NCI-H2107 (cell line): Measurements from ENCODE around the gene CCNI2.
"Not testable (repeated sequence)": the region's sequence is repeated elsewhere in the genome, so short reads cannot be mapped to it uniquely, and the experiment has no call there.

Experiments used
- DNase-seq: peaks from one replicate; lab custom pipeline; 2025; lab: John Stamatoyannopoulos, UW

Gene CCNI2

DNA sequence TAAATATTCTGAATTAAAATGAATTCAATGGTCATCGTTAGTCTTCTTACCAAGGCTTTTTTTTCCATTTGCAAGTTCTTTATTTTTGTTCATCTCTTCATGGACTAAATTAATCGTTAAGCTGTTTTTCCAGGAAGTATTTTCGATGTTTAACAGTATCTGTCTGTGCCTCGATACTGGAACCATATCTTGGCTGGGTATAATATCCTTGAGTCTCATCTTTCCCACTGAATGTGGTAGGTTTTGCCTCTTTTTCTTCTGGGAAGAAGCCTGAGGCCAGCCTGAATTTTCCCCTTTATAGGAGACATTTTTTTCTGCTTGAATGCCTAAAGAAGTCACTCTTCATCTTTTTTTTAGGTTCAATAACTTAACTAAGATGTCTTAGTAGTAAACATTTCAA lies 33.8 kb downstream of the CCNI2 start:
- DNase-seq = no peak

DNA sequence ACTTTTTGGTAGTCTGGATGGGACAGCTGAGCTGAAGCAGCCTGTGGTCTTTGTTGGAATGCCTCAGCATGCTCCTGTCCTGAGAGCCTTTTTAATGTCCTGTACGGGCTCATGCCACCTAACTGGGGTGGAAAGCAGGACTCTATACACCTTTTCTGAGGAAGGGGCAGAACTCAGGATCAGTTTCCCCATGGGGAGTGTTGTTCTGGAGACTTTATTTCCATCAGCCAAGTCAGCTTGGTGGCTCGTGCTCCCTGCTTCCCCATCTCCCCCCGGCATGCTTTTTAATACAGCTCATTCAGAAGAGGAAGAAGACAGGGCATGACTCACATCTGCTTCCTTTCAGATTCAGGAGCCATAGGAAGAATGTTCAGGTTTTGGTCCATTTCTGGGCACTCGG lies 34.9 kb downstream of the CCNI2 start:
- no peak for DNase-seq

DNA sequence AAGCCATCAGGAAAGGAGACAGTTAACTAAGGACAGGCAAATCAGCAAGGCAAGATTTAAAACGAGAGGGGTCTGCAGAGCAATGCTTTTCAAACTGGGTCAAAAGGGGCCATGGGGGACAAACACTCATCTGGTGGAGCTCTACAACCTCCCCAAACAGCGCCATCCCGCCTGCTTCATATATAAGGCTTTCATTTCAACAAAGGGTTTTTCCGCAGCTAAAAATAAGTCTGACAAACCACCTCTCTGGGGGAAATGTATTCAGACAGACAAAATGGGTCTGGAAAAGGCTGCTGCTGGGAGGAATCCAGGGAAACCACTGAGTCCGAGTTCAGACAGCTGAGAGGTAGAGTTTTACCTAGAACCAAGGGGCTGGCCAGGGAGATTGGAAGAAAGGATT lies 38.1 kb downstream of the CCNI2 start:
- no peak for DNase-seq

DNA sequence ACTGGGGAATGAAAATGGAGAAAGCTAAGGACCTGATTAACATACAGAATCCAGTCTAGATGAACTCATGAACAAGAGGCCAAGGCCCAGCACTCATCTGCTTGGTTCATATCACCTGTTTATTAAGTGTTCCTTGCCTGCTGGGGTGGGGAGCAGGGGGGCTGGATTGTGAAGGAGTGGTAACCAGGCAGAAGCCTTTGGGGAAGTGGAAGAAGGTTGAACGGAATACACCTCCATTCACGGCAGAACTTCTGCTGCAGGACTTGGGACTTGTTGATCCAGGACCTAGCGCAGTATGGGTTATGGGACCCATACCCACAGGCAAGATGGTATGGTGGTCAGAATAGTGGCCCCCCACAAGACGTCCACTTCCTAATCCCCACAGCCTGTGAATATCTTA lies 38.6 kb downstream of the CCNI2 start:
- DNase-seq = no peak

DNA sequence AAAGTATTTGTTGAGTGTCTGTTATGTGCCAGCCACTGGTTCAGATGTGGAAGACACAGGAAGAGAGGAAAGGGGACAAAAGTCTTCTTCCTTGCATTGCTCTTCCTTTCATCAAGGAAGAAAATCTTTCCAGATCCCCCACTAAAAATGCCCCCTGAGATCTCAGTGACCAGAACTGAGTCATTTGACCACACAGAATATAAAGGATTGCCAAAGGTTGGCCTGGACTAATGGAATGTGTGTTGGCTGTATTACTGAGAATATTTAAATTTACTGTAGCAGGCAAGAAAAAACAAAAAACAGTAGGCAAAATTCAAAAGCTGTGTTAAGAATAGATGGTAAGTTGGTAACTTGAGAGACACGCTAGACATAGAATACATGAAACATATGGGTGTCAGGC lies 39.9 kb downstream of the CCNI2 start:
- DNase-seq = no peak

DNA sequence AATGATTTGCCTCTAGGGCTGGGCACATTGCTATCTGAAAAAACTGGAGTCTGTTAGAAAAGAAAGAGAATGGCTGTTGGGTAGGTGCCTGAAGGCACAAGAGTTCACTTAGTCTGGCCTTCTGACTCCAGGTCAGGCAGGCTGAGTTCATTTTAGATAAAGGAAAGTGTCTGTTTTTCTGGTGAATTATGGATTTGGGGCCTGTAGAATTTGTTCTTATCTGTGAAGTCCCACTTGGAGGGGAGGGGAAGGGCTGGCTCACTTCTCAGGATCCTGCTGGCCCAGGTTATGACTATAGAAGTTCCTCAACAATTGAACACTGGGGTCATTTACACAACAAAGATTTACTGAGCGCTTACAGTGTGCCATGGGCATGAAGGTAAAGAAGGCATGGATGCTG lies 41.3 kb downstream of the CCNI2 start:
- no peak for DNase-seq

DNA sequence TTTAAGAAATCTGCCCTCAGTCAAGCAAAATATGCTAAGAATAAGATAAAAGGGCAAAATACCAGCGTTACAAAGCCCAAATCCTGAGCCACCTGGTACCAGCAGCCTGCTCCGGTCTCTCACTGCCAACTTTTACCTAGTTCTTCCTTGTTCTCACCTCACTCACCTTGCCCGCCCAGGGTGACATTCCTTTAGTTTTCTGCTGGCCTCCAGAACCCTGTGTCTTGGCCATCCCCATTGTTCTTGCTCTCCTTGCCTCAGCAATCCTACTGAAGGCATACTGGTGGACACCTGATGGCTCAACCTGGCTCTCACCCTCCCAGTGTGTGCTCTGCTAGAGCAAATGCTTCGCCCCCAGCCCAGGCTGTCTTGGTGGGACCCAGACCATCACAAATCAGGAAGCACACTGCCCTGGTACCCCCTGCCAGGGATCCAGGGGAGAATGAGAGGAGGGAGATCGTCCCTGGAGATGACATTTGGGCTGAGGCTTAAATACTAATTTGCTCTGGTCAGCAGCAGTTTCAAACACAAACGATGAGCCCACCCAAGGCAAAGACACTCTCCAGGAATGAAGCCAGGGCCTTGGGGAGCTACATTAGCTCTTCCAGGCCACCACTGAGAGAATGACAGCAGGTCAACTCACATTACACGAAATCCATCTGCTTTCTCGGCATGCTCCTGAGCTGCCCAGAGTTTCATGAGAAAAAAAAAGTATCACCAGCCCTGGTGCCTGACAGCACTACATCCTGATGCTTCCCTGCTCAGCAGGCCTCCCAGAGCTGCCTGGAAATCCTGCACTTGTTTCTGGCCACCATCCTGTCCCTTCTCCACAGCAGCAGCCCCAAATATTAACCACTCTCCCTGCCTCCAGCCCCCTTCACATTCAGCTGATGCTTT lies 42.0 kb downstream of the CCNI2 start:
- no peak for DNase-seq

DNA sequence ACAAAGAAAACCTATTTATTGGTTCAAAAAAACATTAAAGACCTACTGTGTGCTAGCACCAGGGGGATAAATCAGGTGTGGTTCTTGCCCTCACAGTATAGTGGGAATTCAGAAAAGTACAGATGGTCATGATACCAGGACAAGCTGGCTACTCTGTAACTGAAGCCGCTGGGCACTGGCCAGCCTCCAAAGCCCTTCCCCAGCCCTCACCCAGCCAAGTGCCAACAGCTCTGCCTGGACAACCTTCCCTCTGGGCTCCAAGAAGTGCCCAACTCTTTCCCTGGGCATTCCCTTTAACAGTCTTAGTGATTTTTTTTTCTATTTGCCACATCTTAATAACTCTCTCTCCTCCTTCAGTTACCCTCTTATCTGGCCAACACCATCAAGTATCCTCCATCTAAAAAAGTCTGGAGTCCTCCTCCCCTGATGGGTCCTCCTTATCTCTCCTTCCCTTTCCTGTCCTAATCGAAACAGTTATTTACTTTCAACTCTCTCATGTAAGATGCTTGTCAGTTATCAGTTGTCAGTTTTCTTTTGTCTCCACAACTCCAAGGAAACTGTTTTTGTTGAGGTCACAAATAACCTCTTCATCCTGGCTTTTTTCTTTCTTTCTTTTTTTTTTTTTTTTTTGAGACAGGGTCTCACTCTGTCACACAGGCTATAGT lies 43.1 kb downstream of the CCNI2 start:
- DNase-seq = no peak

DNA sequence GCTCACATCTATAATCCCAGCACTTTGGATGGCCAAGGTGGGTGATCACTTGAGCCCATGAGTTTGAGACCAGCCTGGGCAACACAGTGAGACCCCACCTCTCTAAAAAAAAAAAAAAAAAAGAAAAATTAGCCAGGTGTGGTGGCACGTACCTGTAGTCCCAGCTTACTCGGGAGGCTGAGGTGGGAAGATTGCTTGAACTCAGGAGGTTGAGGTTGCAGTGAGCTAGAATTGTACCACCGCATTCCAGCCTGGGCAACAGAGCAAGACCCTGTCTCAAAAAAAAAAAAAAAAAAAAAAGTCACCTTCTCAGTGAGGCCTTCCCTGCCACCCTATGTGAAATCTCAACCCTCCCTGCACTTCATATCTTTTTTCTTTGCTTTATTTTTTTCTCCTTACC lies 43.8 kb downstream of the CCNI2 start:
- no peak for DNase-seq

DNA sequence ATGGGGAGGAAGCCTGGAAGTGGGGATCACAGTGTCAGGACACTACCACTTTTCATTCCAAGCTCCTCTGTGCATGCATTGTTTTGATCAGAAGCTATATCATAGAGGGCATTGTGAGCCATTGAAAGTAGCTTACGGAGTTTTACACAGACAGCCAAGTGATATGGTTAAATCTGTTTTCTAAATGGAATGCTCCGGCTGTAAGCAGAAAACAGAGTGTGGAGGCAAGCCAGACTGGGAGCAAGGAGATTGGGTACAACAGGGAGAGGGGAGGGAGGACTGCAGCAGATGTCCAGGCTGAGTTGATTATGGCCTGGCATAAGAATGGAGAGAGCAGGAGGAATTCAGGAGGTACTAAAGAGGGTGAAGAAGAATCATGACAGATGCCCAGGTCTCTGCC lies 50.4 kb downstream of the CCNI2 start:
- no peak for DNase-seq

DNA sequence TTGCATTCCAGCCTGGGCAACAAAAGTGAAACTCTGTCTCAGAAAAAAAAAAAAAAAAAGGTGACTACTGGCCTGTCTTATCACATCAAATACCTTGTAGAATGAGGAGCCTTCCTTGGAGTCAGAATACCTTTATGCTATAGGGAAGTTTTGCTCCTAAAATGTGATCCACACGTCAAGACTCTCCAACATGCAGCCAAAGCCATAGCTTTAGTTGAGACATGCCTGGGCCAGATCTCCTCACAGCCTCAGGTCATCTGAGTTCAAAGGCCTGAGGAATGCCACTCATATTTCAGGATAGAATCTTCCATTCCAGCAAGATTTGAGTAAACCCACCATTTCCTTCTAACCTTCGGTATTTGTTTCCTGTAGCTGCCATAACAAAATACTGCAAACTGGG lies 52.2 kb downstream of the CCNI2 start:
- no peak for DNase-seq

DNA sequence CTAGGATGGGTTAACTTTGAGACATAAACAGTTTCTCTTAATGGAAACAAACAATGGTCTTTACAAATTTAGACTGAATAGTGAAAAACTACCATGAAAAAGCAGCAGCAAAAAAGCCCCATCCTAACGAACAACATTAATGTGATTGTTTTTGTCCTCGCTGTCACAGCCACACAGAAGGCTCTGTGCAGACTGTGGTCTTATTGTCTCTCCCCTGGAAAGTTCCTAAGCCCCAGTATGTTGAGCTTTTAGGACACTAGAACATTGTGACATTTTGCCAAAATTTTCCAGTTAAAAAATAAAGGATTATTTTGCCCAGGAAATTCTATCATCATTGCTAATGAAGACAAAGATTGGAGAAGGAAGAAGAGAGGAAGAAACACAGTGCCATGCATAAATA lies 53.3 kb downstream of the CCNI2 start:
- DNase-seq = no peak

DNA sequence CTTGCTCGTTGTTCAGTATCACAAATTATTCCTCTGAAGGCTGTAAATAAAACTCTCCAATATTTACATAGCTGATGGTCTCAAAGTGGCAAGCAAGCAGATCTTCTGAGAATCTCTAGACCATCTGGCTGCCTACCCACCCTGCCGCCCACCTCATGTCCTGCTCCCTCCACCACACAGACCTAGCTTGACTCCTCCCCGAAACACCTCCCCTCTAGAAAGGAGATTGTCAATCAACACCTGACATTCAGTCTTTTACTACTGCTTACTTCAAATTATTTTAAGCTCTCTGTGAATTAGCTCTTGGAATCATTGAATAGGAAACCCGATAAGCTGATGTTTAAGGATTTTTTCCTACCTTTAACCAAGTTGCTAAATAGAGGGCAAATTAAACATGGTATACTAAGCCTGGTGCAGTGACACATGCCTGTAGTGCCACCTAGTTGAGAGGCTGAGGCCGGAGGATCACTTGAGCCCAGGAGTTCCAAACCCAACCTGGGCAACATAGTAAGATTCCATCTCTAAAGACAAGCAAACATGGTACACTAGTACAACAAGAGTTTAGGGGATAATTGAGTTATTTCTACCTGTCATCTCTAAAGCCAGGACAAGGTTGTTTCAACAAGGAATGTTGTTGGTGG lies 54.9 kb downstream of the CCNI2 start:
- no peak for DNase-seq

DNA sequence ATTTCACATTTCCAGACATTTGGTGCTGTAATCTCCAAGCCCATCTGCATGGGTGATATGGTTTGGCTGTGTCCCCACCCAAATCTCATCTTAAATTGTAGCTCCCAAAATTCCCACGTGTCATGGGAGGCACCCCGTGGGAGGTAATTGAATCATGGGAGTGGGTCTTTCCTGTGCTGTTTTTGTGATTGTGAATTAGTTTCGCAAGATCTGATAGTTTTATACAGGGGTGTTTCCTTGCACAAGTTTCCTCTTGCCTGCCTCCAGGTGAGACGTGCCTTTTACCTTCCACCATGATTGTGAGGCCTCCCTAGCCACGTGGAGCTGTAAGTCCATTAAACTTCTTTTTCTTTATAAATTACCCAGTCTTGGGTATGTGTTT lies 55.5 kb downstream of the CCNI2 start:
- not testable (repeated sequence) for DNase-seq
